Calu3 (cell line): ENCODE measurements around the gene TPBGL. TPM values are rescaled to one million over a fixed set of nuclear protein-coding genes. Genes with fewer than 3 reads are reported as not detected.

Experiments
- BruUV-seq: library from RNA; stranded (reverse); fragments of 400-500 nt; replicated peaks from 2 replicates; lab custom pipeline; 2021; lab: Mats Ljungman, UMichigan
- CTCF ChIA-PET: fragments of 300-600 bp; sonication (Branson Sonifier 250); formaldehyde crosslinking; loops from one replicate; lab custom pipeline; 2022; ENCODE audit warnings: antibody characterized with exemption; lab: Charles Lee
- DNase-seq: peaks from one replicate; pipeline ENCODE4 v3.0.0; 2022
- H3K27ac Mint-ChIP-seq: one replicate; pipeline ENCODE4 v1.8.0; 2022; ENCODE audit warnings: mixed read lengths; ENCODE audit not compliant: unreplicated experiment
- H3K27me3 Mint-ChIP-seq: one replicate; pipeline ENCODE4 v1.8.0; 2022; ENCODE audit warnings: mixed read lengths; ENCODE audit not compliant: unreplicated experiment
- H3K36me3 Mint-ChIP-seq: one replicate; pipeline ENCODE4 v1.8.0; 2022; ENCODE audit warnings: mild to moderate bottlenecking, moderate library complexity, mixed read lengths; ENCODE audit not compliant: insufficient read depth, unreplicated experiment
- H3K4me1 Mint-ChIP-seq: one replicate; pipeline ENCODE4 v1.8.0; 2022; ENCODE audit warnings: mild to moderate bottlenecking, low read depth, mixed read lengths; ENCODE audit not compliant: unreplicated experiment
- H3K4me3 Mint-ChIP-seq: one replicate; pipeline ENCODE4 v1.8.0; 2022; ENCODE audit warnings: mild to moderate bottlenecking, low read depth, moderate library complexity, mixed read lengths; ENCODE audit not compliant: unreplicated experiment
- H3K9me3 Mint-ChIP-seq: one replicate; pipeline ENCODE4 v1.8.0; 2022; ENCODE audit warnings: low read depth, mixed read lengths; ENCODE audit not compliant: unreplicated experiment
- CTCF ChIP-seq: fragments of 200-600 bp; IDR thresholded peaks from one replicate; pipeline ENCODE4 v1.8.0; 2022; ENCODE audit warnings: antibody characterized with exemption; ENCODE audit not compliant: unreplicated experiment
- intact Hi-C: fragments of 100-400 bp; cut with micrococcal nuclease; formaldehyde crosslinking; loops from one replicate; pipeline ENCODE4 v1.10.0; 2022; ENCODE audit not compliant: unreplicated experiment
- total RNA-seq: library from RNA; stranded (reverse); gene quantifications from 2 replicates; pipeline ENCODE4 v1.2.3, GENCODE V29; 2022

TPBGL gene
- total RNA-seq, 1 experiment from 2014 or later, result not detected

- Mint-ChIP-seq H3K27me3 (peaks cover 83% of the 10 kb centered on the region), H3K36me3 (no peaks in the 10 kb centered on the region), H3K27ac (no peak overlapping the region), H3K4me3 (no peak overlapping the region), H3K4me1 (no peaks in the 10 kb centered on the region), H3K9me3 (no peaks in the 10 kb centered on the region)
- no peak for DNase-seq
- intact Hi-C loops, result no loop called here
- no peak for TF ChIP-seq CTCF
- no TSS peak for BruUV-seq
- CTCF ChIA-PET, result no interaction called here
These were observed 42.1 kb upstream of the TPBGL start for GRCh38 chr11:75198278-75198973.

GRCh38 chr11:75199412-75199955 is 41.1 kb upstream of the TPBGL start:
- intact Hi-C loops, result no loop called here
- CTCF ChIA-PET, result no interaction called here
- H3K27ac Mint-ChIP-seq, result no peak overlapping the region
- DNase-seq, result no peak
- H3K4me3 Mint-ChIP-seq, result no peak overlapping the region
- no peaks in the 10 kb centered on the region for H3K4me1 Mint-ChIP-seq
- H3K27me3 Mint-ChIP-seq, result peaks cover 77% of the 10 kb centered on the region
- no peaks in the 10 kb centered on the region for H3K9me3 Mint-ChIP-seq
- H3K36me3 Mint-ChIP-seq, result no peaks in the 10 kb centered on the region
- no peak for TF ChIP-seq CTCF
- no TSS peak for BruUV-seq

- BruUV-seq, result no TSS peak
- Mint-ChIP-seq H3K9me3 (no peaks in the 10 kb centered on the region), H3K27me3 (peaks cover 72% of the 10 kb centered on the region), H3K4me3 (no peak overlapping the region), H3K36me3 (no peaks in the 10 kb centered on the region), H3K27ac (no peak overlapping the region), H3K4me1 (no peaks in the 10 kb centered on the region)
- intact Hi-C loops, result no loop called here
- no peak for TF ChIP-seq CTCF
- CTCF ChIA-PET, result no interaction called here
- no peak for DNase-seq
These were observed 40.5 kb upstream of the TPBGL start for GRCh38 chr11:75200051-75200450.

- intact Hi-C loops, result no loop called here
- H3K27me3 Mint-ChIP-seq, result peaks cover 67% of the 10 kb centered on the region
- CTCF ChIA-PET, result no interaction called here
These were observed 40.0 kb upstream of the TPBGL start for GRCh38 chr11:75200531-75200930.

More at GRCh38 chr11:75200531-75200930, 40.0 kb upstream of the TPBGL start:
- DNase-seq, result no peak
- no TSS peak for BruUV-seq
- Mint-ChIP-seq H3K9me3 (no peaks in the 10 kb centered on the region), H3K36me3 (no peaks in the 10 kb centered on the region), H3K27ac (no peak overlapping the region), H3K4me3 (no peak overlapping the region), H3K4me1 (no peaks in the 10 kb centered on the region)
- TF ChIP-seq CTCF, result no peak
